OCI-LY1 (cell line): ENCODE data around the gene ACSM5.
"Not testable (repeated sequence)": the region's sequence is repeated elsewhere in the genome, so short reads cannot be mapped to it uniquely, and the experiment has no call there.

ENCODE experiments used
- EZH2 ChIP-seq: fragments of 200-600 bp; sonication (generic), shearing (Covaris generic); IDR thresholded peaks from 2 replicates; pipeline ENCODE4 v1.8.0; 2017; ENCODE audit warnings: borderline replicate concordance, mixed run types, mild to moderate bottlenecking, antibody characterized with exemption, low read length, moderate library complexity, mixed read lengths
- TF ChIP-seq, protein P1 (sequence below): fragments of 200-600 bp; sonication (generic), shearing (Covaris generic); IDR thresholded peaks from 2 replicates; pipeline ENCODE4 v1.5.1; 2017; ENCODE audit warnings: mild to moderate bottlenecking, antibody characterized with exemption, low read length, moderate library complexity, mixed read lengths

DNA sequence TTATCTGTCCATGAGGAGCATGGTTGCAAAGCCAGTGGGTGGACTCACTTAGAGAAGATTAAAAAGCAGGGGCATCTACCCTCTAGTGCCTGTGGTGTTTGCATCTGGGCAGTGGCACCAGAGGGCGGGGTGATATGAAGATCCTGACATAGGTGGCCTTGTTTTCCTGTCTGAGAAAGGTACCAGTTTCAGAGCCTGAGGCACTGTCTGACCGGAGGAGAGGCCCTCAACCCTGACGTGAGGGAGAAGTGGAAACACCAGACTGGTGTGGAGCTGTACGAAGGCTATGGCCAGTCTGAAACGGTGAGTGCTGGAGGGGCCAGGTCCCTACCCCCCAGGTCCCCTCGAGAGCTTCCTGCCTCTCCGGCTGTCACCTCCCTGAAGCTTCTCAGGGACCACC, 20.2 kb downstream of the ACSM5 start:
- TF ChIP-seq, protein P1, sequence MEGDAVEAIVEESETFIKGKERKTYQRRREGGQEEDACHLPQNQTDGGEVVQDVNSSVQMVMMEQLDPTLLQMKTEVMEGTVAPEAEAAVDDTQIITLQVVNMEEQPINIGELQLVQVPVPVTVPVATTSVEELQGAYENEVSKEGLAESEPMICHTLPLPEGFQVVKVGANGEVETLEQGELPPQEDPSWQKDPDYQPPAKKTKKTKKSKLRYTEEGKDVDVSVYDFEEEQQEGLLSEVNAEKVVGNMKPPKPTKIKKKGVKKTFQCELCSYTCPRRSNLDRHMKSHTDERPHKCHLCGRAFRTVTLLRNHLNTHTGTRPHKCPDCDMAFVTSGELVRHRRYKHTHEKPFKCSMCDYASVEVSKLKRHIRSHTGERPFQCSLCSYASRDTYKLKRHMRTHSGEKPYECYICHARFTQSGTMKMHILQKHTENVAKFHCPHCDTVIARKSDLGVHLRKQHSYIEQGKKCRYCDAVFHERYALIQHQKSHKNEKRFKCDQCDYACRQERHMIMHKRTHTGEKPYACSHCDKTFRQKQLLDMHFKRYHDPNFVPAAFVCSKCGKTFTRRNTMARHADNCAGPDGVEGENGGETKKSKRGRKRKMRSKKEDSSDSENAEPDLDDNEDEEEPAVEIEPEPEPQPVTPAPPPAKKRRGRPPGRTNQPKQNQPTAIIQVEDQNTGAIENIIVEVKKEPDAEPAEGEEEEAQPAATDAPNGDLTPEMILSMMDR: not testable (repeated sequence)
- not testable (repeated sequence) for TF ChIP-seq EZH2
